Adipocyte (in vitro differentiated cells): ENCODE results near the gene EZR.

ENCODE experiments used
- DNase-seq: peaks from one replicate; pipeline ENCODE4 v3.0.0-alpha.2; 2015; ENCODE audit warnings: low read depth
- H3K27me3 ChIP-seq: replicated peaks from 2 replicates; pipeline ENCODE4 v1.7.0; 2013; ENCODE audit warnings: mild to moderate bottlenecking, low read length, moderate library complexity; ENCODE audit not compliant: control insufficient read depth, insufficient read depth
- H3K36me3 ChIP-seq: 2 replicates; pipeline ENCODE4 v1.7.0; 2013; ENCODE audit warnings: low read length, mild to moderate bottlenecking, moderate library complexity; ENCODE audit not compliant: control insufficient read depth, insufficient read depth, severe bottlenecking
- H3K4me1 ChIP-seq: 2 replicates; pipeline ENCODE4 v1.7.0; 2013; ENCODE audit warnings: mild to moderate bottlenecking, low read length, moderate library complexity; ENCODE audit not compliant: control insufficient read depth, insufficient read depth
- H3K4me3 ChIP-seq: 2 replicates; pipeline ENCODE4 v1.7.0; 2013; ENCODE audit warnings: mild to moderate bottlenecking, low read length, moderate library complexity
- H3K9ac ChIP-seq: 2 replicates; pipeline ENCODE4 v1.7.0; 2013; ENCODE audit warnings: mild to moderate bottlenecking, low read length, moderate library complexity
- H3K9me3 ChIP-seq: 2 replicates; pipeline ENCODE4 v1.7.0; 2013; ENCODE audit warnings: mild to moderate bottlenecking, low read length, moderate library complexity; ENCODE audit not compliant: control insufficient read depth

Gene EZR

DNA sequence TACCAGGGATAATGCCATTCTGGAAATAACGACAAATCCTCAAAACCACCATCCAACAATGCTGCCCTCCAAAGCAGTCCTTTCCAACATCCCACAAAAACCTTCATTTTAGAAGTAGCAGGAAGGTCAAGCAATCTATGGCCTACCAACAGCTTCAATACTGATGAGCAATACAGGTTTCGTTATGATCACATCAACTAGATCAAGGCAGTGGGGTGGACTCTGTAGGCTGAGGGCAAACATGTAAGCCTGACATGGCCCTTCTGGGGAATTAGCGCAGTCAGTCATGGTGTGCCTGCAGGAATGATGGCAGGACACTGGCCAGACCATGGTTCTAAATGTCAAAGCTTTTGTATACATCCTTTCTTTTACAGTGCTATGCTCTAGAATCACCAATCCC lies 41.7 kb downstream of the EZR start:
- no peaks in the 10 kb centered on the region for H3K27me3 ChIP-seq
- H3K9ac ChIP-seq = no peak overlapping the region
- H3K36me3 ChIP-seq = peaks cover 1% of the 10 kb centered on the region

DNA sequence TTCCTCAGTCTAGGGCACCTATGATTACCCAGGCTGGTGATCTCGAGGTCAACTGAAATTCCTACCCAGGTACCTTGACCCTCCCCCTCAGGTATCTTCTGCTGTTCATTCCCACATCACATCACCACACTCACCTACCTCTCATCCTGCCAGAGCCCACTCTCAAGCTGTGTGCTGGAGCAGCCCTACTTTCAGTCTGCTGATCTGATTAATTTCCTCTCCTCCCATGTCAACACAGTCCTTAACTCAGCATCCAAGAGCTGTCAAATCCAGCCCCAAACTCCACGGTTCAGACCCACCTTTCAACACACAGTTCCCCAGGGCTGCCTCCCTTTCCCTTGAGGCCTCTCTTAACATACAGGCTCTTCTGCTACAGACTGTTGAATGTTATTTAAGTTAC lies 42.4 kb downstream of the EZR start:
- H3K9me3 ChIP-seq = no peaks in the 10 kb centered on the region
- H3K36me3 ChIP-seq = no peaks in the 10 kb centered on the region
- H3K4me3 ChIP-seq = no peak overlapping the region
- H3K27me3 ChIP-seq = no peaks in the 10 kb centered on the region
- H3K4me1 ChIP-seq = no peaks in the 10 kb centered on the region
- DNase-seq = no peak
- H3K9ac ChIP-seq = no peak overlapping the region

More for the DNA sequence above, 41.7 kb downstream of the EZR start:
- DNase-seq = no peak
- Histone ChIP-seq H3K9me3 (no peaks in the 10 kb centered on the region), H3K4me3 (no peak overlapping the region), H3K4me1 (no peaks in the 10 kb centered on the region)

DNA sequence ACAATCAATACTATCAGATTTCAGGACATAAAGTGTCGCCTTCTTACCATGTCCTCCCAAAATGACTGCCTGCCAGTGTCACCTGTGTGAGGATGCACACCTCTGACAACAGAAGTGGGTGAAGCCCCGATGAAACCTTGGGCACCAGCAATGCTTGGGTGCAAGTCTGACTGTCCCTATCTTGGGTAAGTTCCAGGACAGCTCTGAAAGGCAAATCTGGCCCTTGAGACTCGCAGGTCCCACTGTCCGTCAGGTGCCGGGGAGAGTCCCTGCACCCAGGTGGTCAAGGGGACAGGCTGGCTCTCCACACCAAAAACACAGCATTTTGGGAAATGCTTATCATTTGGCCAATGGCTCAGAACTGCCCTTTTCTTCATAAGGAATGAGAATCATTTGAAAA lies 43.3 kb downstream of the EZR start:
- Histone ChIP-seq H3K27me3 (no peaks in the 10 kb centered on the region), H3K36me3 (no peaks in the 10 kb centered on the region), H3K9me3 (no peaks in the 10 kb centered on the region), H3K4me3 (no peak overlapping the region), H3K9ac (no peak overlapping the region), H3K4me1 (no peaks in the 10 kb centered on the region)
- DNase-seq = no peak

DNA sequence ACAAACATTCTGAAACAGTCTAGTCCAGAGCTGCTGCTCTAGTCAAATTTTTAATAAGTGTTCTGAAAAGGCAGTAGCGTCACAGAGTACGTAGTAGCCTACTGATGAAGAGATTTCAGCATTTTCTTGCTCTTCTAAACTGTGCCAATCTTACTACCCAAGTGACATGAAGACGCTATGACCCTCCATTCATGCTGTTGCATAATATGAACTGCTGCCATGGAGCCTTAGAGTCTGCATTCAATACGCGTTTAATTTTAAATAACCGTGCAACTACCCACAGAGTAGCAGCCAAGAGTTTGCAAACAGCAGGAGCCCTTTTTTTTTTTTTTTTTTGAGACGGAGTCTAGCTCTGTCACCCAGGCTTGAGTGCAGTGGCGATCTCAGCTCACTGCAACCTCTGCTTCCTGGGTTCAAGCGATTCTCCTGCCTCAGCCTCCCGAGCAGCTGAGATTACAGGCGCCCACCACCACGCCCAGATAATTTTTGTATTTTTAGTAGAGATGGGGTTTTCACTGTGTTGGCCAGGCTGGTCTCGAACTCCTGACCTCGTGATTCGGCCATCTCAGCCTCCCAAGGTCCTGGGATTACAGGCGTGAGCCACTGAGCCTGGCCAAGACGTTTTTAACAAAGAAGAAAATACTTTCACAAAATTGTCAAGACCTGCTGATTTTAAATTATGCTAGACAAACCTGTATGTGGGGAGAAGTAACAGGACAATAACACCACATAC lies 44.3 kb downstream of the EZR start:
- H3K4me1 ChIP-seq = no peaks in the 10 kb centered on the region
- no peaks in the 10 kb centered on the region for H3K27me3 ChIP-seq
- H3K4me3 ChIP-seq = no peak overlapping the region
- no peaks in the 10 kb centered on the region for H3K36me3 ChIP-seq
- no peak overlapping the region for H3K9ac ChIP-seq
- no peak for DNase-seq
- no peaks in the 10 kb centered on the region for H3K9me3 ChIP-seq

DNA sequence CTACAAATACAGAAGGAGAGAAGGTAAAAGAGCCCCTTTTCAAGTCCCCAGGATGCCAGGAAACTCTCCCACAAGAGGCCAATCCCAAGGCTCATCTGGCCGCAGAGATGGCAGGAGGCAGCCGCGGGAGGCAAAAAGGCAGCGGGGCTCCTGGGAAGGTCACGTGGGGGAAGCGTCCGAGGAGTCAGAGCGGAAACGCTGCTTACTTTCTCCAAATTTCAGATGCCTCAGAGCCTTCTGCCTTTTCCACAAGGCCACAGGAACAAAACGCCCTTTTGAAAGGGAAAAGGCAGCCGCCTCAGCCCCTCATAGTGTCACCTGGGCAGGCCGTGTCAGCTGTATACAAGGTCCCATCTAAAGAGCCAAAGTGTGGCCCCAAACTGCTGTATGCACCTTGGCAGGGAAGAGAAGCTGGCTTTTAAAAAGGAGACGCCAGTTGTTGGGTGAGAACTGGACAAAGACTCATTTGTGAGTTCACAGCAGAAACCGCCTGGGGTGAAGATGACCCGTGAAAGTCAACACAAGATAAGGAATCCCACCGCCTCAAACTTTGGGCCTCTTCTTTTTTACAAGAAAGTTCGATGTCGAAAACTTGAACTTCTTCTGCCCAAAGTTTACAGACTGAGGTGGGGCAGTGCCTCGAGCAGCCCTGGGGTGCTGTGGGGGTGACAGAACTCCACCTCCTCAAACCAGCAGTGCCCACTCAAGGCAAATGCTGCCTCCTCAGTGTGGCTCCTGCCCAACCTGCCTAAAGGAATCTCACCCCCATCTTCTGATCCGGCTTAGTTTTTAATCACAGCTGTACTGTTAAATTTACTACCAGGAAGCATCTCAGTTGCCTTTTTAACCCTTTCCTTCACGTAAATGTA lies 45.4 kb downstream of the EZR start:
- no peaks in the 10 kb centered on the region for H3K36me3 ChIP-seq
- no peaks in the 10 kb centered on the region for H3K27me3 ChIP-seq
- H3K4me1 ChIP-seq = no peaks in the 10 kb centered on the region

DNA sequence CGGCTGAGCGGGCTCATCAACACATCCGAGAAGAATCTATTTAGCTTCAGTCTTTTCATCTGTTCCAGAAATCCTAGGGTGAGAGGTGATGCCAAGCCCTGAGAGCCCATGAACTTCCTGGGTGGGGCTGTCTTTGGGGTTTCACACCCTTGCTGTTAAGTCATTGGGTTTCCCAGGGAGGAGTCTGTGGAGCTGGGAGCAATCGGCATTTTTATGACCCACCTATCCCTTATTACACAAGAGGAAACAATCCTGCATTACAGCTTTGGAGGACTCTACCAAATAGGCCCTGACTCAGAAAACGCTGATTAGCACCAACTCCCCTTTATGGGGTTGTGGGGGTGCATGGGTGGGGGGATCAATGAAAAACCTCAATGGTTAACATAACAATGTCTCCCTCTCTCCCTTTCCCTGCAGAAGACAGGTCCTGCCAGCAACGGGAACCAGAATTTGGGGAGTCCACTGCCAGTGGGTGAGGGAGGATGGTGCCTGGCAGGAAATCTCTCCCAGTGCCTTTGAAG lies 46.3 kb downstream of the EZR start:
- no peaks in the 10 kb centered on the region for H3K4me1 ChIP-seq
- no peaks in the 10 kb centered on the region for H3K9me3 ChIP-seq
- DNase-seq = no peak
- no peaks in the 10 kb centered on the region for H3K36me3 ChIP-seq
- H3K27me3 ChIP-seq = no peaks in the 10 kb centered on the region
- no peak overlapping the region for H3K4me3 ChIP-seq
- no peak overlapping the region for H3K9ac ChIP-seq

More for the DNA sequence above, 45.4 kb downstream of the EZR start:
- Histone ChIP-seq H3K9ac (no peak overlapping the region), H3K9me3 (no peaks in the 10 kb centered on the region), H3K4me3 (no peak overlapping the region)
- DNase-seq = no peak

DNA sequence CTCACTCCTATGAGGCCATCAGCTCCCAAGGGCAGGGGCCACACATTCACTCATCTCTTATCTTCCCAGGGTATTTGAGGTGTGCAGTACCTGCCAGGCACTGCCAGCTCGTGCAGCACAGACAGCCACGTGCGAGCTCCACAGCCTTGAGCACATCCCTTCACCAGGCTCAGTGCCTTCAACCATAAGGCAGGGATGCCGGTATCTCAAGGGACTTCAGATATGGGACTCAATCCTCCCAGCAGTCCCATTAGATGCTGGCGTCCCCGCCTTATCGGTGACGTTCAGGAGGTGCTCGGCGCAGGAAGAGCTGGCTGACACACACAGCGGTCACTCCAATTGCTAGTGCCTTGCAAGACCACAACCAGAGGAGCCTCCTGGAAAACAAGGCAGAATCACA lies 47.0 kb downstream of the EZR start:
- no peak overlapping the region for H3K4me3 ChIP-seq
- H3K4me1 ChIP-seq = no peaks in the 10 kb centered on the region
- DNase-seq = no peak
- H3K9me3 ChIP-seq = no peaks in the 10 kb centered on the region
- H3K9ac ChIP-seq = no peak overlapping the region
- H3K27me3 ChIP-seq = no peaks in the 10 kb centered on the region
- no peaks in the 10 kb centered on the region for H3K36me3 ChIP-seq

DNA sequence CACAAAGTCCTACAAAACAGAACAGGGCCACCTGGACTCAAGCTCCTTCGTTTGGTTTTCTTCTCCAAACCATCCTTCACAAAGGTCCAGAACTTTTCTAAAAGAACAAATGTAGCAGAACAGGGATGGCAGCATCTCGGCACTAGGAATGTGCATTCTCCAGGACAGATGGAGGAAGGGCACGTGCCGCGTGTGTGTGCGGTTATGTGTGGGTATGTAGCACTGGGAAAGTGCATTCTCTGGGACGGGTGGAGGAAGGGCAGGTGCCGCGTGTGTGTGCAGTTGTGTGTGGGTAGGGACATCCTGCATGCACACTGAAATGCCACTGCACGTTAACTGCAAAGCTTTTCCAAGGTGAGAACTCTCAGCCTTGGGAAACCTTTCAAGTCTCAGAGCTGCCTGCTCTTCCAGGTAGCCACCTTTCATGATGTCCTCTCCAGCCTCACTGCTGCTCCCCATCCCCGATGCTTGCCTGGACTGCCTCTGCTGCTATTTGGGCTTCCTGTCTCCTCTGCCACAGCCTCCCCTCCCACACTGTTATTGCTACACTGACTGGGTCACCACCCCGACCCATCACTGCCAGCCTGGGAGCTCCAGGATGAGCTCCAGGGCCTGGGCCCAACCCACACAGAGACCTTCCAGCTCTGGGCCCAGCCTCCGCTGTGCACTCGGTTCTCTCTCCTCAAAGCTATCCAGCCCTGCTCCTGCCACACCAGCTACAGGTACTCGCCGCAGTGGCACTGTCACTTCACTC lies 47.6 kb downstream of the EZR start:
- Histone ChIP-seq H3K9me3 (no peaks in the 10 kb centered on the region), H3K36me3 (no peaks in the 10 kb centered on the region), H3K9ac (no peak overlapping the region), H3K4me1 (no peaks in the 10 kb centered on the region), H3K27me3 (no peaks in the 10 kb centered on the region), H3K4me3 (no peak overlapping the region)
- DNase-seq = no peak

DNA sequence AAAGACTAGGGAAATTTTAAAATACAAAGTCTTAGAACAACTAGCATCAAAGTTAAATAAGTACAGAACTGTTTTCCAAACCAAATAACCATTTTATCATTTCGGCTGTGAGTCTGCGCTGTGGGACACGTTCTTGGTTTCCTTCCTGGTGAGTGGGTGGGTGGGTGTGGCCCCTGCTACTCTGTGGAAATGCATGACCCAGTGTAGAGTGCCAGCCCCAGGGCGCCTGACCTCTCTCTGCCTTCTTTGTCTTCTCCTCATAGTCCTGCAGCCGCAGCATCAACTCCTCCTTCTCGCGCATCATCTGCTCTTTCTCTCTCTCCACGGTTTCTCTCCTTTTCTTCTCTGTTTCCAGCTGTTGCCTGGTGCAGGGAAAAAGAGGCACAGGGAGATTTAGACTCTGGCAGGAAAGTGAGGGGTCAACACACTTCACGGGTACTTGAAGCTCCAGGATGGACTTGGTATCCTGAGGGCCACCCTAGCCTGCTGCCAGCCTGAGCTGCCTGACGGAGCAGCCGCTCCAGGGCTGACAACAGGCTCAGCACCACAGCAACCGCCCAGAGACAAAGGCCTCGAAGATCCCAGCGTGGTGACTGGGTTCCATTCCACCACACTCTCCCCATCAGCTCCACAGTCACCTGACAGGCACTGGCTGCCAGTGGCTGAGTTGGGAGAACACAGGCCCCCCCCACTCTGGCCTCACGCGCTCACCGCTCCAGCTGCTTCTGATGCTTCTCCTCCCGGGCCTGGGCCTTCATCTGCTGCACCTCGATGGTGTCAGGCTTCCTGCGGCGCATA lies 48.4 kb downstream of the EZR start:
- no peaks in the 10 kb centered on the region for H3K4me1 ChIP-seq
- H3K4me3 ChIP-seq = no peak overlapping the region
- H3K36me3 ChIP-seq = no peaks in the 10 kb centered on the region
- no peak overlapping the region for H3K9ac ChIP-seq
- H3K9me3 ChIP-seq = no peaks in the 10 kb centered on the region
- no peaks in the 10 kb centered on the region for H3K27me3 ChIP-seq
- DNase-seq = no peak

DNA sequence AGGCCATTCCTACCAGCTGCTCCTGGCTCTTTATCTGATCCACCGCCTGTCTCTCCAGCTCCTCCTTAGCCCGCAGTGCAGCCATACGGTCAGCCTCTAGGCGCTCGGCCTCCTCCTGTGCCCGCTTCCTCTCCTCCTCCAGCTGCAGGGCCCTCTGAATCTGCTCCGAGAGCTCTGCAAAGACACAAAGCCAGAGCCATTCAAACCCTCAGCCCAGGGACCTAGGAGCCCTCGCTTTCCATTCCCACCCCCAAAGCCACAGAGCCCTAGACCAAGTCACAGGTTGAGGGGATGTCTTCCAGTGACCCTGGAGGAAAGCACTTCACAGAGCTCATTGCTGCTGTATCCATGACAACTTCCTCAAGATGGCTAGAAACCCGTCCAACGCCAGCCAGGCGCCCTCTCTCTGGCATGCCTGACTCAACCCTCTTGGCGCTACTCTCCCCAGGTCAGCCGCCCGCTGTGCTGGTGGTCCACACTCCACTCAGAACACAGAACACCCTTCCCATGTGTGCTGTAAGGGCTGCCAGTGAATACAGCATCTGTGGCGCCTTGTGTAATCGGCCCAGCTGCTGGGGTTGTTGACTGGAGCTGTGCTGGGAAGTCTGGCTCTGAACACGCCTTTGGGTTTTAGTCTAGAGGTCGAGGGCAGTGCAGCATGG lies 49.3 kb downstream of the EZR start:
- Histone ChIP-seq H3K36me3 (no peaks in the 10 kb centered on the region), H3K4me3 (no peak overlapping the region)
- no peak for DNase-seq

More for the DNA sequence above, 49.3 kb downstream of the EZR start:
- no peaks in the 10 kb centered on the region for H3K4me1 ChIP-seq
- no peak overlapping the region for H3K9ac ChIP-seq
- H3K9me3 ChIP-seq = no peaks in the 10 kb centered on the region
- H3K27me3 ChIP-seq = no peaks in the 10 kb centered on the region
